ENCODE data around the gene MYO1G. TPM values are rescaled to one million over a fixed set of nuclear protein-coding genes. Genes with fewer than 3 reads are reported as not detected.
"Not testable (repeated sequence)": the region's sequence is repeated elsewhere in the genome, so short reads cannot be mapped to it uniquely, and the experiment has no call there.

MYO1G gene
- total RNA-seq, 2 donors from 2014 or later: 0.78 to 2.2 TPM

GRCh38 chr7:44936322-44936721, 42.5 kb downstream of the MYO1G start:
- Histone ChIP-seq H3K27ac (no peak overlapping the region), H3K4me1 (no peaks in the 10 kb centered on the region), H3K4me3 (no peak overlapping the region), H3K9me3 (no peaks in the 10 kb centered on the region), H3K27me3 (no peaks in the 10 kb centered on the region), H3K36me3 (no peaks in the 10 kb centered on the region)
- TF ChIP-seq, protein P1, sequence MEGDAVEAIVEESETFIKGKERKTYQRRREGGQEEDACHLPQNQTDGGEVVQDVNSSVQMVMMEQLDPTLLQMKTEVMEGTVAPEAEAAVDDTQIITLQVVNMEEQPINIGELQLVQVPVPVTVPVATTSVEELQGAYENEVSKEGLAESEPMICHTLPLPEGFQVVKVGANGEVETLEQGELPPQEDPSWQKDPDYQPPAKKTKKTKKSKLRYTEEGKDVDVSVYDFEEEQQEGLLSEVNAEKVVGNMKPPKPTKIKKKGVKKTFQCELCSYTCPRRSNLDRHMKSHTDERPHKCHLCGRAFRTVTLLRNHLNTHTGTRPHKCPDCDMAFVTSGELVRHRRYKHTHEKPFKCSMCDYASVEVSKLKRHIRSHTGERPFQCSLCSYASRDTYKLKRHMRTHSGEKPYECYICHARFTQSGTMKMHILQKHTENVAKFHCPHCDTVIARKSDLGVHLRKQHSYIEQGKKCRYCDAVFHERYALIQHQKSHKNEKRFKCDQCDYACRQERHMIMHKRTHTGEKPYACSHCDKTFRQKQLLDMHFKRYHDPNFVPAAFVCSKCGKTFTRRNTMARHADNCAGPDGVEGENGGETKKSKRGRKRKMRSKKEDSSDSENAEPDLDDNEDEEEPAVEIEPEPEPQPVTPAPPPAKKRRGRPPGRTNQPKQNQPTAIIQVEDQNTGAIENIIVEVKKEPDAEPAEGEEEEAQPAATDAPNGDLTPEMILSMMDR (IDR thresholded peaks at IDR 0.05): no peak
- no peak for DNase-seq (ENCODE audit: low spot score)

GRCh38 chr7:44935583-44935982, 43.2 kb downstream of the MYO1G start:
- H3K9me3 ChIP-seq: no peaks in the 10 kb centered on the region
- no peak overlapping the region for H3K27ac ChIP-seq
- no peaks in the 10 kb centered on the region for H3K27me3 ChIP-seq
- TF ChIP-seq, protein P1 (IDR thresholded peaks at IDR 0.05): no peak
- DNase-seq (ENCODE audit: low spot score): no peak
- no peaks in the 10 kb centered on the region for H3K36me3 ChIP-seq
- H3K4me3 ChIP-seq: no peak overlapping the region
- H3K4me1 ChIP-seq: no peaks in the 10 kb centered on the region

GRCh38 chr7:44935016-44935415, 43.8 kb downstream of the MYO1G start:
- no peaks in the 10 kb centered on the region for H3K27me3 ChIP-seq
- no peak for DNase-seq (ENCODE audit: low spot score)
- H3K27ac ChIP-seq: no peak overlapping the region
- TF ChIP-seq, protein P1 (IDR thresholded peaks at IDR 0.05): no peak
- H3K4me3 ChIP-seq: no peak overlapping the region
- no peaks in the 10 kb centered on the region for H3K4me1 ChIP-seq
- no peaks in the 10 kb centered on the region for H3K36me3 ChIP-seq
- peaks cover 0 to 5% of the 10 kb centered on the region in 2 donors for H3K9me3 ChIP-seq

GRCh38 chr7:44934510-44934909, 44.3 kb downstream of the MYO1G start:
- H3K27me3 ChIP-seq; H3K4me3 ChIP-seq; DNase-seq (ENCODE audit: low spot score); H3K36me3 ChIP-seq; H3K9me3 ChIP-seq; H3K4me1 ChIP-seq; H3K27ac ChIP-seq: not testable (repeated sequence)

- Histone ChIP-seq H3K4me3 (no peak overlapping the region), H3K4me1 (no peaks in the 10 kb centered on the region), H3K27me3 (no peaks in the 10 kb centered on the region), H3K27ac (no peak overlapping the region), H3K36me3 (no peaks in the 10 kb centered on the region), H3K9me3 (peaks cover 0 to 7% of the 10 kb centered on the region in 2 donors)
- TF ChIP-seq, protein P1 (IDR thresholded peaks at IDR 0.05): no peak
- DNase-seq (ENCODE audit: low spot score): no peak
Measured at GRCh38 chr7:44930921-44931320, 47.9 kb downstream of the MYO1G start.

GRCh38 chr7:44922351-44922694, 56.5 kb downstream of the MYO1G start:
- no peaks in the 10 kb centered on the region for H3K27me3 ChIP-seq
- no peak overlapping the region for H3K27ac ChIP-seq
- DNase-seq (ENCODE audit: low spot score): no peak
- H3K4me1 ChIP-seq: no peaks in the 10 kb centered on the region
- H3K36me3 ChIP-seq: no peaks in the 10 kb centered on the region
- H3K4me3 ChIP-seq: no peak overlapping the region
- TF ChIP-seq, protein P1 (IDR thresholded peaks at IDR 0.05): no peak
- H3K9me3 ChIP-seq: no peaks in the 10 kb centered on the region

All from right atrium auricular region (tissue), 2 donors.